GM21528 (cell line): ENCODE data around the gene POU5F2.

ENCODE experiments used
- ATAC-seq: cut with Tn5 transposase; IDR thresholded peaks from one replicate; pipeline ENCODE4 v1.9.1; 2021; ENCODE audit warnings: mild to moderate bottlenecking, moderate library complexity; ENCODE audit not compliant: unreplicated experiment, low FRiP score

Gene POU5F2, protein sequence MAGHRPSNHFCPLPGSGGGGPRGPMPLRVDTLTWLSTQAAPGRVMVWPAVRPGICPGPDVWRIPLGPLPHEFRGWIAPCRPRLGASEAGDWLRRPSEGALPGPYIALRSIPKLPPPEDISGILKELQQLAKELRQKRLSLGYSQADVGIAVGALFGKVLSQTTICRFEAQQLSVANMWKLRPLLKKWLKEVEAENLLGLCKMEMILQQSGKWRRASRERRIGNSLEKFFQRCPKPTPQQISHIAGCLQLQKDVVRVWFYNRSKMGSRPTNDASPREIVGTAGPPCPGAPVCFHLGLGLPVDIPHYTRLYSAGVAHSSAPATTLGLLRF

DNA sequence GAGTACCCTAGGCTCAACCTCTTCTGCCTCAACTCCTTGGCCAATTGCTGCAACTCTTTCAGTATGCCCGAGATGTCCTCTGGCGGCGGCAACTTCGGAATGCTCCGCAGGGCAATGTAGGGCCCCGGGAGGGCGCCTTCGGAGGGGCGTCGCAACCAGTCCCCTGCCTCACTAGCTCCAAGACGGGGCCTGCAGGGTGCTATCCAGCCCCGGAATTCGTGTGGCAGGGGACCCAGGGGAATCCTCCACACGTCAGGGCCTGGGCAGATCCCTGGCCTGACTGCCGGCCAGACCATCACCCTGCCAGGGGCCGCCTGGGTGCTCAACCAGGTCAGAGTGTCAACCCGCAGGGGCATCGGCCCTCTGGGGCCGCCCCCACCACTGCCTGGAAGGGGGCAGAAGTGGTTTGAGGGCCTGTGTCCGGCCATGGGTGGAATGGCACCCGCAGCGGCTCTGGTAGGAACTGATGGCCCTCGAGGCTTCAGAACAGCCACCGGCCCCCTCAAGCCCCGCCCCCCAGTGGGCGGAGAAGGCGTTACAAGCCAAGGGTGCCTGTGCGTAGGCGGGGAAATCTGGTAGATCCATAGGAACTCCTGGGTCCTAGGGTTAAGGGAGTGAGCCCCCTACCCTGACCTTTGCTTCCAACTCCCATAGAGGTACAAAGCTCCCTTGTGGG, at the start of gene POU5F2:
TSS of gene POU5F2 (minus strand) at position 465 of the 676 bp plus-strand sequence. CDS start at position 428, 37 bp downstream.
- no peak for ATAC-seq

DNA sequence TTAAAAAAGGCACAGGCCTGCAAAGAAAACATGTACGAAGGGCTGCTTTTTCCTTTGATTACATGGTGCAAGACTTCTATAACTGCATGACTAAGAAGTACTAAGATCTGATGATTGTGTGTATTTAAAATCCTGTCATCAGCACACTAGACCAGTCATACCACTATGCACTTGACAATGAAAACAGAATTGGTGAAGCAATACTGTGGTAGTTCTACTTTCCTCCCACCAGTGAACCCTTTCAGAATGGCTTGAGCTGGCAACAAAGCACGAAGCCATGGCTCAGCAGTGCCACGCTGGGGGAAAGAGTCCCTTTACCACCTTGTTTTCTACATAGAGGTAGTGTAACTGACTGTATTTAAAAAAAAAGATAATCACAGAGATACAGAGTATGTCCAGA, 49.0 kb upstream of the POU5F2 start:
- no peak for ATAC-seq

DNA sequence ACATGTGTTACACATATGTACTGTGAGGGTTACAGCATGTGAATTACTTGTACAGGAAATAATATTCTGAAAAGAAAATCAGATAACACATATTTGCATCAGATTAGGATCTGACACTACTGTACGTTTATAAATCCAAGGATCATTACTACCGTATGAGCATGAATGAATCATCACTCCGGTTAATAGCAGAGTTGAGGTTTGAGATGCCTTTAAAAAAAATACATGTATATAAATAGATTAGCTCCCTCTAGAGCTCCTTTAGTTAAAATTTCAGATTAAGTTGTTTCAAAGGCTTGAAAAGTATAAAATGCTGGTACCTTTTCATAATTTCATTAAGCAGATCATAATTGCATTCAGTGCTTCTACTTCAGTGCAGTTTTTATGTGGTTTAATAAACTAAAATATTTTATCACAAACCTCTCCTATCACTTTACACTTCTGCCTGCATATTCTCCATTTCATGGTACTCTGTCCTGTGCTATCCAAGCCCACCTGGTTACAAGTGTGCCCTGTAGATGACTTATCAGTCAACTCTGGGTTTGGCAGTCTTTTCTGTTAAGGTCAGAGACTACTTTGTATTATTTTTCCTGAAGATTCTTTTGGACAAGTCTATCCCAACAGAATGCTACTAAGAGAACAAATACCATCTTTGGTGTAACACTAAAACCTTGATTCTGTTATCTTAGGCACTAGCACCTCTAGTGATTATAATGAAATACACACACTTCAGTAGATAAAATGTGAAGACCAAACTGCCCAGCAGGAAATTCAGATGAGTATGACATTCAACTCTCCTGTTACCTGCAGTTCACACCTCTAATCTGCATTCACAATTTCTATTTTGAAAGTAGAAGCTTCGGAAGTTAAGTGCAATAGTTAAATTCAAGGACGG, 48.0 kb upstream of the POU5F2 start:
- no peak for ATAC-seq

DNA sequence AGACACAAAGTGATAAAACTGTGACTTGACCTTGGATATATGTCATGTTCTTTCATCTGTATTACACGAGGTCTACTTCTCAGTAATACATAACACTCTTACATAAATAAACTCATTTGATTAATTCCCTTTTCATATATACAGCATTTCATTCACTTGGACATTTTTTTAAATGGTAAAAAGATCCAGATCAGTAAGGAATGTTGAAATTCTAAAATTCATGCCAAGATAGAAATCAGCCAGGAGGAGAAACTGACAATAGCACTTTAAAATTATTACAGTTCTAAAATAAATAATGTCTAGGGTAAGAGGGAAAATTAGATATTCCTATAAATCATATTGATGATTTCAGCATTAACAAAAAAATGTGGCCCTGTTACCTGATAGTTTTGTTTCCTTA, 46.2 kb upstream of the POU5F2 start:
- no peak for ATAC-seq

DNA sequence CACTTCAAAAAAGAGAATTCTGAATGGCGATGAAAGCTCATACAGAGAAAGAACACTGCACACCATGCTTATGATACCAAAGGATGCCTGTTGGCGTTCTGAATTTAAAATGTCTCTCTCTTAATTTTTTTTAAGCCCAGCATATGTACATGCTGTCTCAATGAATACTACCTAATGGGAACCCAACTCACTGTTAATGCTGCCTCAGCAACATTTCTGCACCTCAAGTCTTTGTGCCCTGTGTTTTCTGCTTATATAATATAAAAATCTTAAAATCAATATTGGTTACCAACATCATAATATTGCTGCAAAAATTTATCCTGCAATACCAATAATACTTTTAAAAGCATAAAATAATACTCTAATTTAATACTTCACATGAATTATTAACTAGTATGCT, 44.1 kb upstream of the POU5F2 start:
- no peak for ATAC-seq

DNA sequence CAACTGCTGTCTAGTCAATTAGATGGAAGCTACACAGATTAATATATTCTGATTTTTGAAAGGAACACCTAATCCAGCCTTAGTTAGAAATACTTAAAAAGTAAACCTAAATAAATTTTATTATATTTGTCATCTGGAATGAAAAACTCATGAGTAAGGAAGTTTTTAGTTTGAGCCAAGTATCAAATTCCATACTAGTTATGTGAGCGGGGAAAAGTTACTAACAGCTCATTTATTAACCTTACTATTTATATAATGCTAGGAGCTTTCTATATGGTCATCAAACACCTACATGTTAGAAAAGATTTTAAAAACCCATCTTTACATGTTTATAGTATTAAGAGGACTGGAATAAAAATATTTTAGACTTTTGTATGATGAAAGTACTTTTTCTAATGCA, 41.6 kb upstream of the POU5F2 start:
- no peak for ATAC-seq

DNA sequence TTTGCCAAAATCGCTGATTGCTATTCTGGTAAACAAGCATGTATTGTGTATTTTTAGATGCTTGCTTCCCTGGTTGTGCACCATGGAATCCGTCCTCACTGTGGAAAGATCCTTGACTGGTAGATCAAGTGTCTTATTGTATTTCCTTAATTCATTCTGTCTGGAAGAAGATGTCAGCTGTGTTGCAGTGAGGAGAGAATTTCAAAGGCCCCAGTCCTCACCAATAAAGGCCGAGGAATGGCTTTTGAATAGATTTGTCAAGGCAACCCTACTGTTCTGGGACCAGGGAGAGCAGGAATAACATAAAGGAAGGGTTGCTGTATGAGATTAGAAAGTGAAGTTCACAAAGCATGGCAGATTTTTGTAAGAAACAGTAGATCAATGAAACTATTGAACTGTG, 36.2 kb upstream of the POU5F2 start:
- no peak for ATAC-seq

DNA sequence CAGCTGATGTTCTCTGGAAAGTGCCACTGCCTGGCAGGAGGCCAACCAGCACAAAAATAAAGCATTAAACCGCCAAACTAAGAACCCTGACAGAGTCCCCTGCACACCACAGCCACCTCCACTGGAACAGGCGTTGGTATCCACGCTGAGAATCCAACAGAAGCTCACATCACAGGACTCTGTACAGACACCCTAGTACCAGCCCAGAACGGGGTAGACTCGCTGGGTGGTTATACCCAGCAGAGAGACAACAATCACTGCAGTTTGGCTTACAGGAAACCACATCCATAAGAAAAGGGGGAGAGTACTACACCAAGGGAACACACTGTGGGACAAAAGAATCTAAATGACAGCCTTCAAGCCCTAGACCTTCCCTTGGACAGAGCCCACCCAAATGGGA, 15.0 kb upstream of the POU5F2 start:
- ATAC-seq: no peak

DNA sequence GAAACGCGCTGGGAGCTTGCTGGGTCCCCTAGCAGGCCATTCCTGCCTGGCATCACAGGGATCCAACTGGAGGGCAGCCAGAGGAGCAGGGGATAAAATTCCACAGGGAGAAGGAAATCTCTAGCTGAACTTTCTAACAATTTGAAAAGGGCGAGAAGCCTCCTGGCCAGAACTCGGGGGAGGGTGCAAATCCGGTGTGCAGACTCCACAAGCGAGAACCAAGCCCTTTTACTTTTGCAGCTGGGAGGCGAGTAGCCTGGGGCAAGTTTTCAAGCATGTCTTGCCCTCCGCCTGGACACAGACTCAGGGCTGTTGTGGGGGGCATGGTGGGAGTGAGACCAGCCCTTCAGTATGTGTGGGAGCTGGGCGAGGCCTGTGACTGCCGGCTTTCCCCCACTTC, 14.3 kb upstream of the POU5F2 start:
- ATAC-seq: no peak

DNA sequence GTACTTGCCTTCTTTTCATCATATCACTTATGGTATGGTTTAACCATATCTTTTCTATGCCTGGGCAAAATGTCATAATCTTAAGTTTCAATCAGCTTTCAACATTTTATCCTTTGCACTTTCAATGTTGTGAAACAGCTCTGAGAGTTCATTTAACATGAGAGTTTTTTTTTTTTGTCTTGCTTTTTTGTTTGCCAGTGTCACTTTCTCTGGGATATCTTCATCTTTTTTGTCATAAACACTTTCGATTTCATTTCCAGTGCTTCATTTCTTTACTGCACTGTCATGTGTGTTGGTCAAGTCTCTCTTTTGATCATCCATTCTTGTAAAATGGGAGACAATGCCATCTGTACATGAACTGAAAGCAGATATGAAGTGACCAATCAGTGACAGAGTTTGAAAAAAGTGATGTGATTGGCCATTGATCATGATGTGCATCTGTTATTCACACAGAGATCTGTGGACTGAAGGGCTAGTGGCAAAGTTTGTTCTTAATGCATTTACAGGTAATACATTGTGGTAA, 7.5 kb upstream of the POU5F2 start:
- no peak for ATAC-seq

DNA sequence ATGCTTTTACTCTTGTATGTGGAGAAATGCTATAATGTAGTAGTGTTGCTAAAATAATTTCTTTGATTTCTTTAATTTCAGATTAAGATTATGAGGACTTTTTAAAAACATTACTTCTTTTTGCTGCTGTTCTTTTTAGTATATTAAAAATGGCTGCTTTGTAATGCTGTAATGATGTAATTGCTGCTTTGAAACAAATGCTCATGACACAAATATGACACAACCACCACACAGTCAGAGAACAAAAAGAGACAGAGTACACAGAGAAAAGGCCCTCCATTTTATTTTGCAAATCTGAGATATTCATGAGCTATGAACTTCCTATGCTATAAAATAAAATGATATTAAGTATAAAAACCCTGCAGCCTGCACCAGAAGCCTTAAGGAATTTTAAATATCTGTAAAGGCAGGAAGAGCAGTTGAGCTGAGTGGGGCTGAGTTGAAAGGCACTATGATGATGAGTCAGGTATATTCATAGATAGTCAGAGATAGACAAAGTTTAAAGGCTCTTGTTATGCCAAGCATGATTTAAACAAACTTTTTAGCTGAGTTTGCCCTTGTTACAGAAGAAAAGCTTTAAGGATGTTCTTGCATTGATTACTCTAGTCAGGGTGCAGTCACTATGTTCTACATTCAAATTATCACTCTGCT, 5.1 kb upstream of the POU5F2 start:
- no peak for ATAC-seq

DNA sequence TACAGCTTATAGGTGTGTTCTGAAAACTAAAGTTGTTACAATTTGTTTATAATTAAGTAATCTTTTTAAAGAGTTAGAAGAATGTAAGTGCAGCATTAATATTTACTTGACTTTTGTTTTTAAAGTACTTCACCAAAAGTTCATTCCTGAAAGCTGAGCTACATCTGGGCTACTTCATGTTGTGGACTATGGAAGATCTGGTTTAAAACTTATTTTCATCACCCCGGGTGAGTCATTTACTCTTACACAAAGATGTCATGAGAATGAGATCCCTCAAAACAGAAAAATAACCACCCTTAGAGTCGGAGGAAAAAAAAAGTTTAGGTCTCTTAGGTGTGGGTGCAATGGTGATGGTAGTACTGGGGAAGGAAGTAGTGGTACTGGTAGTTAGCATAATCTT, 5.1 kb downstream of the POU5F2 start:
- no peak for ATAC-seq

DNA sequence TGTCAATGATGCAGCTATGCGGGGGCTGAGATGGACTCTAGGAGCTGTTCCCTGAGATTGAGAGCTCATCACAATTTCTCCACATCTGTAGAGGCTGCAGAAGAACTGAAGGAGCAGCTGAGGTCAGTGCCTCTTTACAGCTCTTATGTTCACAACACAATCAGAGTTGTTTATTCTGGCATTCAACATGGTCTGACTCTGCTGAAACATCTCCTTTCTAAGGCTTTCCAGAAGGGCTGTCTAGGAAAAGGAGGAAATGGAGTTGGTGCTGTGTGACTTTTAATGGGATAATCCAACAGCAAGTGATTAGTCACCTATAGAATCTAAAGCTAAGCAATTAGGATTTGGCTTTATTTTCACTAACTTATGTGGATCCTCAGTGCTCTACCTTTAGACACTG, 6.0 kb downstream of the POU5F2 start:
- ATAC-seq: no peak

DNA sequence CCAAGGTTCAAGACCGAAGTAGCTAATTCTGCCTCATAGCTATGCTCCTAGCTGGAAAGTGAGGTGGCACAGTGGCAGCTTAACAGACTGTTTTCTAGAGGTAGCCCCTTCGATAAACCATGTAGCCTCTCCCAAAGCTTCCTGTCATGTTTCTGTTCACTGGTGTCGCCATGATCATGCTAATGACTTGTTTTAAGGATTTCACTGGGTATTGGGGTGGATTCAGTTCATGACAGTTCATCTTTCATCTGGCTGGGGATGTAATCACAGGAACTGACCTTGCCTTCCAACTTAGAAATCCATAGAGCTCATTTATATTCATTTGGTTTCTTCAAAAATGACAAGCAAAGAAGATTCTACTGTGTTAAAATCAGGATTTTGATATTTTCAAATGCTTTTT, 9.4 kb downstream of the POU5F2 start:
- no peak for ATAC-seq

DNA sequence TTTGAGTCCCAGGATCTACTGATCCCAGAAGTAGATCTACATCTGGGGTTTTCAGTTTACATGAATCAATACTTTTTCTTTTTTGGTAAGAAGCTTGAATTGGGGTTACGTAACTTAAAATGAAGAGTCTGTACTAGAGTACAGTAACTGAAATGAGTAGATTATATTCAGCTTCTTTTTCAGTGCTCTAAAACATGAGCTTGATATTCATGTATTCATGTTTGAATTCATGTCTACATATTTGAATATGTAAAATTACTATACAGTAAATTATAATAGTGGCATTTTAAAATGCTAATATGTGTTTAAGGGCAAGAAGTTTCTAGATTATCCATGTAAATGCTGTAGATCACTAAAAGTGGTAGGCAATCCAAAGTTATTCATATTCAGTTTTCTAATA, 14.8 kb downstream of the POU5F2 start:
- no peak for ATAC-seq

DNA sequence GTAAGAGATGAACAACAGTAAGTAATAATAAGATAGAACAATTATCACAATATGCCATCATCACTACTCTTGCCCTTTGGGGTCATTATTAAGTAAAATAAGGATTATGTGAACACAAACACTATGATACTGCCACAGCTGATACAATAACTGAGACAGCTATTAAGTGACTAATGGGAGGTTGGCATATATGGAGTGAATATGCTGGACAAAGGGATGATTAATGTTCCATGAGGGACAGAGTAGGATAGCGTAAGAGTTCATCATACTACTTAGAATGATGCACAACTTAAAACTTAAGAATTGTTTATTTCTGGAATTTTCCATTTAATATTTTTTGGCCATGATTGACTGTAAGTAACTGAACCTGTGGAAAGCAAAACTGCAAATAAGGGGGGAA, 16.6 kb downstream of the POU5F2 start:
- ATAC-seq: no peak

DNA sequence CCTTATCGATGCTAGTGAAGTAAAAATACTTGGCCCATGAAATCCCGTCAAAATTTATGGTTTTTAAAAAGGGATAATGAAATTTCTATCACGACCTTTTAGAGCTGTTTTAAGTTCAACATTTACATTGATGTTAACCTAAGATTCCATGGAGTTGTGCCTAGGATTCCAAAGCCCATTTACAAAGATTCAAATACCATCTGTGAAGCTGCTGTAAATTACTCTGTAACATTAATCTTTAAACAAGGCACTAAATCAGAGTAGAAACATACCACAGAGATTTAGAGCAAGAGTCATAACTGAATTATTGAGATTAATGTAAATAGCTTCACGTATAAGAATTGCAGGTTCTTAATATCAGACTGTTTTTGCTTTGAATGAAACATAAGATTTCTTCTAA, 17.7 kb downstream of the POU5F2 start:
- no peak for ATAC-seq

DNA sequence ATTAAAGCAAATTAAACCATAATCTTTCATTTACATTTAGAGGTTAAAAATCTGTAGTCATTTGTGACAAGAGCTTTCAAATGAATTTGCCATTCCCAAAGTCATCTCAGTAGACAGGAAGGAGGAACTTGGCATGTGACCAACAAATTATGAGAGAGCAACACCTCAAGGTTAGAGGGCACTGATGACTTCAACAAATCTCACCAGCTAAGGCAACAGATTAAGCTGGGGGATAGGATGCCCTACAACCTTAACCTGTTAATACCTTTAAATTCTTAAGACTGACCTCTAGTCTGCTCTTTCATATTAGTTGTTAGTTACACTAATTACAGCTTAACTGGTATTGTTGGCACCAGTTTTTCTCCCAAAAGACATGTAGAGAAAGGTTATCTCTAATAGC, 18.4 kb downstream of the POU5F2 start:
- ATAC-seq: no peak

DNA sequence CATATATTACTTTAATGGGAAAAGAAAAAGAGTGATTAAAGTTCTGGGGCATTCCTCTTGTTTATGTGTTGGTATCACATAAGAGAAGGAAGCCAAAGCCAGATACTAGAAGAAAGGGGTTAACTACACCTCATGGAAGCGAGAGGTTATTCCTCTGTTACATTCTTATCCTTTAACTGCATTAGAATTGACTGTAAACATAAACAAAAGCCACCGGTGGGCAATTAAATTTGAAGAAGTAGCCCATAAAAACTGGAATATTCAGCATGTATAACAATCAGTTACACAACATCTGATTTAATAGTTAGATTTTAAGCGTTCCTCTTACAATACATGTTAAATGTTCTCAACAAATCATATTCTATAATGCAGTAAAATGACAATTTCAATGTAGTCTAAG, 18.8 kb downstream of the POU5F2 start:
- ATAC-seq: no peak

DNA sequence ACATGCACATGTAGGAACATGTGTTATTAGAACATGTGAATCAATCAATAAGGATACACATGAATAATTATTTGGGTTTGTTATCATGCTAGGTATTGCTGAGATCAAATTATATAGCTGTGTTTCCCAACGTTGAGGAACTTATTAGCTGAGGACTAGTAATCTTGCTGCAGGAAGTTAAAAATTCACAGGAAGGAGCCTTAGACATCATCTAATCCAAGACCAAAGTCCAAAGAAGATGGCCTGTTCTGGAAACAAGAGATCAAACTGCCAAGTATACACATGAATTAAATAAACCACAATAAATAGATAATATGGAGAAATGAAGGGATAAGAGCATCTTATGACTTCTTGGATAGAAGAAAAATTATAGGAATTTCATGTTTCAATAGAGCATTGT, 19.9 kb downstream of the POU5F2 start:
- ATAC-seq: no peak

DNA sequence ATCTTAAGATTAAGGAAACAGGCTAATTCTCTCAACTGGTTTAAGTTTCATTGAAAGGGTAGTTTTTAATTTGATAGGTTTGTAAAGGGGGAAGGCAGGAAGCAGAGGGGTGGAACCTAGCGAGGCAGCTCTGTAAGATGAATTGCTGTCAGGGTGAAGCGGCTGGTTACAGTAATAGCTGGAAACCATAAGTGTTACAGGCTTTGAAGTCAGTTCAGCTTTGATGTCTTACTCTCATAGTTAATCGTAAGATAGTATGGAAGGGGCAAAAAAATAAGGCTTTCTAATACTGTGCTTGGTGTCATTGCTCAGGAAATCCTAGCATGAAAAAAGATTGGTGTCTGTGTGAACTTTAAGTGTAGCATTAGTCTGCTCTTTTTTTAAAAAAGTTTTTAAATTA, 20.3 kb downstream of the POU5F2 start:
- ATAC-seq: no peak
